Hematopoietic multipotent progenitor cell treated with erythropoietin and hydrocortisone succinate and interleukin-3 and kit ligand, for 8 days (in vitro differentiated cells): ENCODE measurements around the gene GFI1B.

Experiments
- DNase-seq: peaks from one replicate; pipeline ENCODE4 v3.0.0-alpha.2; 2015

The GFI1B gene

DNA sequence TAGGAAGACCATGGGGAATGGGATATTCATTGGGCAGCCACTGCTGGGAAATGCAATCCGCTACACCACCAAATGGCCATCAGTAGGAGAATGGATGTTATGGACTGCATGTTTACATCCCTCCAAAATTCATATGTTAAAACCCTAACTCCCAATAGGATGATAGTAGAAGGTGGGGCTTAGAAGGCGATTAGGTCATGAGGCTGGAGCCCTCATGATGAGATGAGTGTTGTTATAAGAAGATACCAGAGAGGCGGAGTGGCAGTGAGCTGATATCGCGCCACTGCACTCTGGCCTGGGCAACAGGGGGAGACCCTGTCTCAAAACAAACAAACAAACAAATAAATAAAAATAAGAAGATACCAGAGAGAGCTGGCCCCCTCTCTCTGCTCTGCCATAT is 36.2 kb downstream of the GFI1B start:
- peak; percentile 63 for DNase-seq

DNA sequence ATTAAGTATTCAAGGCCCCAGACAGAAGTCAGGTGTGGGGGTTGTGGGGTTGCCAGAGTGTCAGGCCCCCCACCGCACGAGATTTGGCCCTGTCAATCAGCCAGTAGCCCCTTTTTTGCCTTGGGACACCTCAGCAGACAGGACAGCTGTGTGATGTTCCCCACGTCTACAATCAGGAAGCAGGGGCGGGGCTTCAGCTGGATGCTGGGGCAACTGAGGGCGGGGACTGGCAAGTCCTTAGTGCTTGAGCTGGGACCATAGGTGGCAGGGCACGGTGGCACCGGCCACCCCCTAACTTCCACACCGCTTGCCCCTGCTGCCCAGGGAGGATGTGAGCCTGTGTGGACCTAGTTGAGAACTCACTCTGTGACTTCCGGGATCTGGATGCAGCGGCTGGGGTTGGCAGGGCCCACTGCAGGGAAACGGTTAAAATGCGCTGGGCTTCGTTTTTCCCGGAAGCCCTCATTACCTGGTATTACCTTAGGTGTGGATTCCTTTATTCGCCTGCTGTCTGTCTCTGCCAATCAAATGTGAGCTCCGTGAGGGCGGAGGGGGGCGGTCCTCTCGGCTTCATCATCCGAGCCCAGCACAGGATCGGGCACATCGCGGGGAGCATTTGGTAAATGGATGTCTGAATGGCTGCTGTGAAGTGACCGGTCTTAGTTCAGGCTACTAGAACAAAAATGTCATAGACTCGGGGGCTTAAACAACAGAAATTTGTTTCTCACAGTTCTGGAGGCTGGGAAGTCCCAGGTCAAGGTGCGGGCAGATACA is 44.8 kb downstream of the GFI1B start:
- peak; percentile 76 for DNase-seq

DNA sequence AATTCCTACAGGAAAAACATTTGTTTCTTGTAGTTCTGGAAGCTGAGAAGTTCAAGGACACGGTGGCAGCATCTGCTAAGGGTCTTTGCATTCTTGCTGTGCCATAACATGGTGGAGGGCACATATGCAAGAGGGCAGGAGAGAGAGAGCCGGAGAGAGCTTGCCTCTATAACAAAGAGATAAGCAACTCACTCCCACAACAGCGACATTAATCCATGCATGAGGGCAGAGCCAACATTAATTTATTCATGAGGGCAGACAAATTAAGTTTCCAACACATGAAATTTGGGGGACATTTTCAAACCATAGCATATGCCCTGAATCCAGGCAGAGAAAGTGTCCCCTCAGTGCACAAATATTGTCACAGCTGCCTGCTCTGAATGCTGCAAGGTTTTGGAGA is 47.9 kb downstream of the GFI1B start:
- DNase-seq: peak; percentile 33

DNA sequence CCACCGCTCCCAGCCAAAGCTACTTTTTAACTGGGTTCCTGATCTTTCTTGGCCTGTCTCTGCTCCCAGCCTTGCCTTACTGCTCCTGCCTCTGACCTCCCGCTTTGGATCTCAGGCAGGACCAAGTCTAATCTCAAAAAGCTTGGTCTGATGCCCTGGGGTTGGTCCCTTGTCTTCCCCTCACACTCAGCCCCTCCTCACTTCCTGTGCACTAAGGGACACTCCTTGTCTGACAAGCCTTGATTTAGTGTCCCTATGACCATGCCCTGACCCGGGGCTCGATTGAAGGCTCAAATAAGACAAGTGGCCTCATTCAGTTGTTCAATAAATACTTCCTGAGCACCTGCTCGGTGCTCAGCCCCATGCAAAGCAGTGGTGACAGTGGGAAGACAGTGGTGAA is 48.6 kb downstream of the GFI1B start:
- DNase-seq: no peak

DNA sequence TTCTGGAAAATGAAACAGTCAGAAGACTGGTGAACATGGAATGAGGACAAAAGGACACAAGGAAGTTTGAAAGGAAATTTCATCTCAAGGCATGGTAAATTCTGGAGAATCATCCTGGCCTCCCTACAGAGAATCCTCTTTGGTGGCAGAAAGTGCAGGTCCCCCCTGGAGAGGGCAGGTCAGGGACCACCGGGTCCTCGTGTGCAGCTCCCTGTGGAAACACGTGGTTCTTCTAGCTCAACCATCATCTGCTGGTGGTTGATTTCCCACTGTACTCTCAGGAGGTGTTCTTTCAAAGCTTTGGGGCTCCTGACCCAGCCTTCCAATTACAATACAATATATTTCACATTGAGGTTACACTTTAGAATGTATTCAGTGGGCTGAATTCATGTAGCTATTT is 49.7 kb downstream of the GFI1B start:
- no peak for DNase-seq

DNA sequence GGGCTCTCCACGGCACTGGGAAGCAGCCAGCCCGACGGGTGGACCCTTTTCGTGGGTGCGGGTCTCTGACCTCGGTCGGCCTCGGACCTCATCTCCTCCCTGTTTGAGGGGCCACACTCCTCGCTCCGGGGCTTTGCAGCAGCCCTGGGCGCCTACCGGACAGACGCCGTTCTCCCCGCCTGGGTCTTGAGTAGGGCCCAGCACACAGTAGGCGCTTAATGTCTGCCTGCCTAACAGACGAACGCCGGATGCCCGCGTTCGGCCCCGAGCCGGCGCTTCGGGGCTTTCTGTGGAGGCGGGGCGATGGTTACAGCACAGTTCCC is 51.5 kb downstream of the GFI1B start:
- no peak for DNase-seq

DNA sequence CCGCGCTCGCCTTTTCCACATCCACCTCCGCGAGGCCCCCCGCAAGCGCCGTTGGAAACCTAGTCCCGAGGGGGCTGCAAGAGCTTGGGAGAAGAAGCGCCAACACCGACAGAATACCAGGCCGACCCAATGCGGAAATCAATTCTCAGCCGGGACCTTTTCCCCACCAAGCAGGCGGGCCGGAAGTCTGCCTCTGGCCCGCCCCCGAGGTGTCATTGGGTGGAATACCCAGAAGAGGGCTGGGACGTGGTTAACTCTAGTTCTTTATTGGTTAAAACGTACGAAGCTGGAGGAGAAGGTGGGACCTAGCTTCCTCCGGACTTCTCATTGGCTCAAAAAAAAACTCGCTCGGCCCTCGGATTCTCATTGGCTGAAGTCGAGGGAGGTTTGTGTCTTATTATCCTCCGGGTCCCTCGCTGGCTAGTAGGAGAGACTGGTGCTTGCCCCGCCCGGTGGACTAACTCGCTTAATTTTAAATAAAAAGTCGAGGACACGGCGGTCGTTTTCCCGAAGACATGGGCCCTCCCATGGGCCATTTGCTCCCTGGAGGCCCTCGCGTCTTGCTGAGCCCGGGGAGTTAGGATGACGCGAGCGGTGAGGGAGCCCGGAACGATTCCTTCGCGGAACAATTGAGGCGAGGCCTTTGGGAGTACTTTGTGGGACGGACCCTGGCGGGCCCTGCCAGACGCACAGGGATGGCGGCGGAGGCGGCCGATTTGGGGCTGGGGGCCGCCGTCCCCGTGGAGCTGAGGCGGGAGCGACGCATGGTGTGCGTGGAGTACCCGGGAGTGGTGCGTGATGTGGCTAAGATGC is 52.0 kb downstream of the GFI1B start, which contains the start of gene GTF3C5:
TSS of gene GTF3C5 (plus strand) at position 681 of the 813 bp plus-strand sequence. CDS start at position 696, 15 bp downstream.
- peak; percentile 100 for DNase-seq

DNA sequence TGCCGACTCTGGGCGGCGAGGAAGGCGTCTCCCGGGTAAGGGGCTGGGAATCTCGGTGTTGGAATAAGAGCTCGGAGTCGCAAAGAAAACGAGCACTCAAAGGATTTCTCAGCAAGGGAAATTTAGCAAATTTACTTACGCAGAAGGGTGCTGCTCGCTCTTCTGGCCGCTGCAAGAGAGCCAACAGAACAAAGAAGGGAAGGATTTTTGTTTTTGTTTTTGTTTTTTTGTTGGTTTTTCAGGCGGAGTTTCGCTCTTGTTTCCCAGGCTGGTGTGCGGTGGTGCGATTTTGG is 52.6 kb downstream of the GFI1B start:
- DNase-seq: no peak

DNA sequence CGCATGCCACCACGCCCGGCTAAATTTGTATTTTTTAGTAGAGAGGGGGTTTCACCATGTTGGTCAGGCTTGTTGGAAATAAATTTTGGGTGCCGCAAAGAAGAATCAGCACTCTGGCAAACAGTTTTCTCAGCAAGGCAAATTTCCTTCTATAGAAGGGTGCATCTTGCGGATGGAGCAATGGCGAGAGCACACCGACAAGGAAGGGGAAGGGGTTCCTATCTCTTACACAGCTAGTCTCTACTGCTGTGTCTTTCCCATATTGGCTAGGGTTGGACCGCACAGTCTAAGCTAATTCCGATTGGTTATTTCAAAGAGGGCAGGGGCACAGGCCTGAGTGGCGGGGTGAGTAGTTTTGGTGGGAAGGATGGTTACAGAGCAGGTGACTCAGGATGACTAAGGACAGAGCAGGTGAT is 53.0 kb downstream of the GFI1B start:
- peak; percentile 46 for DNase-seq

DNA sequence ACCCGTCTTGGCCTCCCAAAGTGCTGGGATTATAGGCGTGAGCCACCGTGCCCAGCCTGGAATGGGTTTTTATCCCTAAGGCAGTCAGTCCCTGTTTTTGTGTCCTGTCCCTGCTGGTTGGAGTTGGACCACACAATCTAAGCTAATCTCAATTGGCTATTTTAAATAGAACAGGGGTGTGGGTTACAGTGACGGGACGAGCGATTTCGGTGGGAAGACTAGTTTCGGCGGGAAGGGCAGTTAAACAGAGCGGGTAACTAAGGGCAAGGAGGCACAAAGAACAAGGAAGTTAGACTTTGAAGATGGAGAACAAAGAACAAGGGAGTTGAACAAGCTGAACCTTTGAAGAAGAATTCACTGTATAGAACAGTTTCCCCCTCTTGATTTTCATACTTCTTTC is 53.7 kb downstream of the GFI1B start:
- DNase-seq: no peak

DNA sequence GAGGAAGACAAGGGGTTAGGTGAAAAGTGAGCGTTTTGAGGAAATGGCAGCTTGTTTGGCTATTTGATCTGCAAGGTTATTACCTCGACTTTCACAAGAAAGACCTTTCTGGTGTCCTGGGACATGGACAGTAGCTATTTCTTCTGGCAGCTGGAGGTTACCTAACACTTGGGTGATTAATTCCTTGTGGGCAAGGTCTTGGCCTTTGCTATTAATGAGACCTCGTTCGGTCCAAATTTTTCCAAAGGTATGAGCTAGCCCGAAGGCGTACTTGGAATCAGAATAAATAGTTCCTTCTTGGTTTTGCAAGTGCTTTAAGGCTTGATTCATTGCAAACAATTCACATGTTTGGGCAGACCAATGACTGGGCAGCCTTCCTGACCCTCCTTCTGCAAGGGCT is 57.2 kb downstream of the GFI1B start:
- DNase-seq: no peak

DNA sequence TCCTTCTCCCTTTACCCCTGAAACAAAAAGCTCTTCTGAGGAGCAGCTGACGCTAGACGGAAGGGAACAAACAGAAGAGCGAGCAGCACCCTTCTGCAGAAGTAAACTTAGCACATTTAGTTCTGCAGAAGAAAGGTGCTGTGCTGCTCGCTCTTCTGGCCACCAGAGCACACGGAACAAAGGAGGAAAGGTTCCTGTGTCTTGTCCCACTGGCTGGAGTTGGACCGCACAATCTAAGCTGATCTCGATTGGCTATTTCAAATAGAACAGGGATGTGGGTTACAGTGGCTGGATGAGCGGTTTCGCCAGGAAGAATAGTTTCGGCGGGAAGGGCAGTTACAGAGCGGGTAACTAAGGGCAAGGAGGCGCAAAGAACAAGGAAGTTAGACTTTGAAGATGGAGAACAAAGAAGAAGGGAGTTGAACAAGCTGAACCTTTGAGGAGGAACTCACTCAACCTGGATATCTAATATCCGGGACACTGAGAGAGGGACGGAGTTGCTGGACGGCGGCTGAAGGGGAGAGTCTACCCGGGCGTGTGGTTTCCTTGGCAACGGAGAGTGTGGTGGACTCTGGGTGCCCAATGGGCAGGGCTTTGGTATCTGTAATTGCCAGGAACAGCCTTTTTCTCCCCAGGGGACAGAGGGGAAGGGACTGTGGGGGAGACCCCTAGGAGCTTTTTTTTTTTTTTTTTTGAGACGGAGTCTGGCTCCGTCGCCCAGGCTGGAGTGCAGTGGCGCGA is 59.5 kb downstream of the GFI1B start:
- no peak for DNase-seq

DNA sequence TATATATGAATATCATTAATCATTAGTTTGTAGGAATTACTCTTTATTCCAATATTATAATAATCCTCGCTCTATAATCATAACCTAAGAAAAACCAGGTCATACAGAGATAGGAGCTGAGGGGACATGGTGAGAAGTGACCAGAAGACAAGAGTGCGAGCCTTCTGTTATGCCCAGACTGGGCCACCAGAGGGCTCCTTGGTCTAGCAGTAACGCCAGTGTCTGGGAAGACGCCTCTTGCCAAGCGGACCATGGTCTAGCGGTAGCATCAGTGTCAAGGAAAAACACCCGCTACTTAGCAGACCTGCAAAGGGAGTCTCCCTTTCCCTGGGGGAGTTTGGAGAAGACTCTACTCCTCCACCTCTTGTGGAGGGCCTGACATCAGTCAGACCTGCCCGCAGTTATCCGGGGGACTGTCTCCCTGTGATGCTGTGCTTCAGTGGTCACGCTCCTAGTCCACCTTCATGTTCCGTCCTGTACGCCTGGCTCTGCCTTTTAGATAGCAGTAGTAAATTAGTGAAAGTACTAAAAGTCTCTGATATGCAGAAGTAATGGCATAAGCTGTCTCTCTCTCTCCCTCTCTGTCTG is 62.5 kb downstream of the GFI1B start:
- DNase-seq: peak; percentile 66
